Adipocyte (in vitro differentiated cells): Measurements from ENCODE around the gene RAPGEF3.

Source experiments
- DNase-seq: peaks from one replicate; pipeline ENCODE4 v3.0.0-alpha.2; 2015; ENCODE audit warnings: low read depth
- H3K27me3 ChIP-seq: replicated peaks from 2 replicates; pipeline ENCODE4 v1.7.0; 2013; ENCODE audit warnings: mild to moderate bottlenecking, low read length, moderate library complexity; ENCODE audit not compliant: control insufficient read depth, insufficient read depth
- H3K36me3 ChIP-seq: 2 replicates; pipeline ENCODE4 v1.7.0; 2013; ENCODE audit warnings: low read length, mild to moderate bottlenecking, moderate library complexity; ENCODE audit not compliant: control insufficient read depth, insufficient read depth, severe bottlenecking
- H3K4me1 ChIP-seq: 2 replicates; pipeline ENCODE4 v1.7.0; 2013; ENCODE audit warnings: mild to moderate bottlenecking, low read length, moderate library complexity; ENCODE audit not compliant: control insufficient read depth, insufficient read depth
- H3K4me3 ChIP-seq: 2 replicates; pipeline ENCODE4 v1.7.0; 2013; ENCODE audit warnings: mild to moderate bottlenecking, low read length, moderate library complexity
- H3K9ac ChIP-seq: 2 replicates; pipeline ENCODE4 v1.7.0; 2013; ENCODE audit warnings: mild to moderate bottlenecking, low read length, moderate library complexity
- H3K9me3 ChIP-seq: 2 replicates; pipeline ENCODE4 v1.7.0; 2013; ENCODE audit warnings: mild to moderate bottlenecking, low read length, moderate library complexity; ENCODE audit not compliant: control insufficient read depth

Gene RAPGEF3

GRCh38 chr12:47687636-47688035 is 71.0 kb downstream of the RAPGEF3 start:
- no peak overlapping the region for H3K4me3 ChIP-seq
- H3K36me3 ChIP-seq, result peaks cover 28% of the 10 kb centered on the region
- H3K9ac ChIP-seq, result no peak overlapping the region
- H3K9me3 ChIP-seq, result no peaks in the 10 kb centered on the region
- no peak for DNase-seq
- H3K4me1 ChIP-seq, result no peaks in the 10 kb centered on the region
- H3K27me3 ChIP-seq, result no peaks in the 10 kb centered on the region

GRCh38 chr12:47686645-47687240 is 71.9 kb downstream of the RAPGEF3 start:
- DNase-seq, result peak; percentile 81
- Histone ChIP-seq H3K9ac (peak overlapping the region; percentile 35), H3K4me1 (no peaks in the 10 kb centered on the region), H3K36me3 (peaks cover 20% of the 10 kb centered on the region), H3K9me3 (no peaks in the 10 kb centered on the region), H3K4me3 (no peak overlapping the region), H3K27me3 (no peaks in the 10 kb centered on the region)
